Right lobe of liver (tissue), 6 donors: Measurements from ENCODE around the gene MROH8. TPM values are rescaled to one million over a fixed set of nuclear protein-coding genes. Genes with fewer than 3 reads are reported as not detected.

ENCODE experiments used
- ATAC-seq, 4 donors: fragments of 200-7000 bp; cut with Tn5 transposase; one replicate each; pipeline ENCODE4 v1.9.1; 2020; ENCODE audit warnings: mild to moderate bottlenecking in 4 of 4, moderate library complexity in 4 of 4
- DNase-seq, 3 donors: peaks; one replicate each; pipeline ENCODE4 v3.0.0-alpha.2; 2020
- H3K27ac ChIP-seq, 3 donors: fragments of 200-600 bp; one replicate each; pipeline ENCODE4 v1.8.0; 2022
- H3K27me3 ChIP-seq, 2 donors: fragments of 200-600 bp; one replicate each; pipeline ENCODE4 v1.8.0; 2022
- H3K36me3 ChIP-seq, 4 donors: fragments of 200-600 bp; sonication (generic) in 1 of 4; one replicate each; pipeline versions ENCODE4 v1.5.1 to v1.8.0; 2017 to 2022; ENCODE audit warnings: control low read depth in 1 of 4
- H3K4me1 ChIP-seq, 4 donors: fragments of 200-600 bp; sonication (generic) in 1 of 4; one replicate each; pipeline versions ENCODE4 v1.5.1 to v1.8.0; 2017 to 2022; ENCODE audit warnings: control low read depth in 1 of 4
- H3K4me3 ChIP-seq, 3 donors: fragments of 200-600 bp; one replicate each; pipeline ENCODE4 v1.8.0; 2022
- H3K9me3 ChIP-seq, 4 donors: fragments of 200-600 bp; sonication (generic) in 1 of 4; one replicate each; pipeline versions ENCODE4 v1.5.1 to v1.8.0; 2017 to 2022; ENCODE audit warnings: control low read depth in 1 of 4
- POLR2A ChIP-seq: fragments of 450-650 bp; IDR thresholded peaks from one replicate; pipeline ENCODE4 v1.6.1; 2017; ENCODE audit warnings: antibody characterized with exemption, mild to moderate bottlenecking
- WGBS: methylation state at CpG from one replicate; pipeline ENCODE4 v1.1.6; 2018; ENCODE audit warnings: low coverage, low lambda C conversion rate; ENCODE audit not compliant: insufficient coverage; ENCODE audit errors: missing lambda C conversion rate; 5-methylcytosine and 5-hydroxymethylcytosine counted together
- intact Hi-C, 2 donors: fragments of 100-400 bp; cut with DNase I; formaldehyde crosslinking; loops; one replicate each; pipeline versions ENCODE4 v1.11.2 to v1.14.1; 2022
- total RNA-seq, 6 experiments: library from RNA; depleted of rRNA in 2 of 6; stranded (reverse); fragments of >200 nt in 2 of 6; fragmentation: NEBNext Ultra II Directional in 3 of 6; extraction: Animal tissue kit (Norgen Biotek cat#: 25700) in 3 of 6; gene quantifications; one replicate each; pipeline versions ENCODE4 v1.1.0 to v1.2.4, GENCODE V29; 2016 to 2023
- TF ChIP-seq, protein P1 (sequence below), 4 donors: fragments of 200-600 bp in 3 of 4; fragments of 450-650 bp in 1 of 4; IDR thresholded peaks; one replicate each; pipeline versions ENCODE4 v1.5.1 to v1.8.0; 2016 to 2022; ENCODE audit warnings: antibody characterized with exemption in 4 of 4, mild to moderate bottlenecking in 2 of 4
- donor health status: DM: no; HTN: yes; CAD: no.
- donor health status: DM: no; HTN: no; CAD: no.
- donor health status: DM: no; HTN: no; CAD: no.
- donor health status: DM: no; HTN: yes; CAD: no.
- donor health status: DM: no; HTN: yes; CAD: no.

The MROH8 gene
- total RNA-seq, 6 experiments from 2014 or later, result 1.1 to 5.2 (median 2.2) TPM

- no peaks in the 10 kb centered on the region for H3K36me3 ChIP-seq
- WGBS, result 100% methylated on average over 1 of the region's 1 CpG
- TF ChIP-seq POLR2A, result no peak
- TF ChIP-seq, protein P1, sequence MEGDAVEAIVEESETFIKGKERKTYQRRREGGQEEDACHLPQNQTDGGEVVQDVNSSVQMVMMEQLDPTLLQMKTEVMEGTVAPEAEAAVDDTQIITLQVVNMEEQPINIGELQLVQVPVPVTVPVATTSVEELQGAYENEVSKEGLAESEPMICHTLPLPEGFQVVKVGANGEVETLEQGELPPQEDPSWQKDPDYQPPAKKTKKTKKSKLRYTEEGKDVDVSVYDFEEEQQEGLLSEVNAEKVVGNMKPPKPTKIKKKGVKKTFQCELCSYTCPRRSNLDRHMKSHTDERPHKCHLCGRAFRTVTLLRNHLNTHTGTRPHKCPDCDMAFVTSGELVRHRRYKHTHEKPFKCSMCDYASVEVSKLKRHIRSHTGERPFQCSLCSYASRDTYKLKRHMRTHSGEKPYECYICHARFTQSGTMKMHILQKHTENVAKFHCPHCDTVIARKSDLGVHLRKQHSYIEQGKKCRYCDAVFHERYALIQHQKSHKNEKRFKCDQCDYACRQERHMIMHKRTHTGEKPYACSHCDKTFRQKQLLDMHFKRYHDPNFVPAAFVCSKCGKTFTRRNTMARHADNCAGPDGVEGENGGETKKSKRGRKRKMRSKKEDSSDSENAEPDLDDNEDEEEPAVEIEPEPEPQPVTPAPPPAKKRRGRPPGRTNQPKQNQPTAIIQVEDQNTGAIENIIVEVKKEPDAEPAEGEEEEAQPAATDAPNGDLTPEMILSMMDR (IDR thresholded peaks at IDR 0.05), result no peak
- intact Hi-C loops, result no loop called here
- H3K4me3 ChIP-seq, result no peak overlapping the region
- H3K4me1 ChIP-seq, result no peaks in the 10 kb centered on the region
- no peaks in the 10 kb centered on the region for H3K9me3 ChIP-seq
- no peak overlapping the region for H3K27ac ChIP-seq
- DNase-seq, result no peak
- no peaks in the 10 kb centered on the region for H3K27me3 ChIP-seq
- ATAC-seq, result no peak
Observed at GRCh38 chr20:37165031-37165430, 14.3 kb downstream of the MROH8 start.

GRCh38 chr20:37163832-37164554 is 15.4 kb downstream of the MROH8 start:
- H3K4me1 ChIP-seq, result no peaks in the 10 kb centered on the region
- TF ChIP-seq, protein P1 (IDR thresholded peaks at IDR 0.05), result no peak
- TF ChIP-seq POLR2A, result no peak
- intact Hi-C loops, result no loop called here

GRCh38 chr20:37162646-37163045 is 16.7 kb downstream of the MROH8 start:
- H3K36me3 ChIP-seq, result no peaks in the 10 kb centered on the region
- WGBS, result 58% methylated on average over 3 of the region's 6 CpGs
- TF ChIP-seq, protein P1 (IDR thresholded peaks at IDR 0.05), result no peak
- no peak for TF ChIP-seq POLR2A
- intact Hi-C loops, result no loop called here
- ATAC-seq, result no peak
- no peaks in the 10 kb centered on the region for H3K9me3 ChIP-seq
- no peaks in the 10 kb centered on the region for H3K4me1 ChIP-seq
- no peak overlapping the region for H3K27ac ChIP-seq
- DNase-seq, result no peak
- no peak overlapping the region for H3K4me3 ChIP-seq
- H3K27me3 ChIP-seq, result no peaks in the 10 kb centered on the region

More at GRCh38 chr20:37163832-37164554, 15.4 kb downstream of the MROH8 start:
- H3K27me3 ChIP-seq, result no peaks in the 10 kb centered on the region
- H3K27ac ChIP-seq, result no peak overlapping the region
- no peaks in the 10 kb centered on the region for H3K9me3 ChIP-seq
- H3K36me3 ChIP-seq, result no peaks in the 10 kb centered on the region
- H3K4me3 ChIP-seq, result no peak overlapping the region
- no peak for DNase-seq
- no peak for ATAC-seq
- WGBS, result 95% methylated on average over 2 of the region's 4 CpGs

DNA sequence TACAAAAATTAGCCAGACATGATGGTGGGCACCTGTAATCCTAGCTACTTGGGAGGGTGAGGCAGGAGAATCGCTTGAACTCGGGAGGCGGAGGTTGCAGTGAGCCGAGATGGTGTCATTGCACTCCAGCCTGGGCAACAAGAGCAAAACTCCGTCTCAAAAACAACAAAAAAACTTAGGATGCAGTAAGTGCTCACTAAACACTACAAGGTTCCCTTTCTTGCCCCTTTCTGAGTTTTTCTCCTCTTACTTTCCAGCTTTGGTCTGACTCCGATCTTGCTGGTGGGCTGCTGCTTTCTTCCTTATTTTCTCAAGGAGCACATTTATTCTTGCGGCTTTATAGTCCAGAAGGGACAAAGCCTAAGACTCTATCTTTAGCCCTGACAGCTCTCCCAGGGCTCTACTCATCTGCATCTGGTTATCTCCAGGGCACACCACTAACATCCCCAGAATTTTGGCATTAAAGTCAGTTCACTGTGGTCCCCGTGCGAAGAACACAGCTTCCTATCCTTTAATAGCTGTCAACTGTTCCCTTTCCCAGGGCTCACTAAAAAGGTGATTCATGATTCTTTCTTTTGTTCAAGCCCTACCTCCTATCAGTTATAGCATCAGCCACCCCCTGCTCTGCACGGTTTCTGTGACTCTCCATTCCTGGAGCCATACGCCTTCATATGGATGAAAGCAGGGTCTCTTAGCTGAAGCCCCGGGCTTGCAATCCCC is 17.4 kb downstream of the MROH8 start:
- H3K36me3 ChIP-seq, result no peaks in the 10 kb centered on the region

More for the DNA sequence above, 17.4 kb downstream of the MROH8 start:
- intact Hi-C loops, result no loop called here
- 76% methylated on average over 11 of the region's 12 CpGs for WGBS
- no peaks in the 10 kb centered on the region for H3K27me3 ChIP-seq
- no peak overlapping the region for H3K4me3 ChIP-seq
- no peak for ATAC-seq
- H3K9me3 ChIP-seq, result no peaks in the 10 kb centered on the region
- TF ChIP-seq, protein P1 (IDR thresholded peaks at IDR 0.05), result no peak
- TF ChIP-seq POLR2A, result no peak
- no peak for DNase-seq
- no peaks in the 10 kb centered on the region for H3K4me1 ChIP-seq
- no peak overlapping the region for H3K27ac ChIP-seq
